OCI-LY7 (cell line): ENCODE data around the gene IFNL2. TPM values are rescaled to one million over a fixed set of nuclear protein-coding genes. Genes with fewer than 3 reads are reported as not detected.

ENCODE experiments used
- BruUV-seq: library from RNA; stranded (reverse); fragments of 400-500 nt; replicated peaks from 2 replicates; lab custom pipeline; 2021; lab: Mats Ljungman, UMichigan
- CTCF ChIA-PET: fragments of 300-600 bp; sonication (Branson Sonifier 250); formaldehyde crosslinking; loops from one replicate; lab custom pipeline; 2022; ENCODE audit warnings: antibody characterized with exemption; ENCODE audit not compliant: unreplicated experiment; lab: Charles Lee
- POLR2A ChIA-PET: fragments of 300-600 bp; sonication (Branson Sonifier 250); formaldehyde crosslinking; loops from one replicate; lab custom pipeline; 2022; ENCODE audit warnings: antibody characterized with exemption; lab: Charles Lee
- DNase-seq: peaks from one replicate; pipeline ENCODE4 v3.0.0-alpha.2; 2015; ENCODE audit warnings: low spot score
- H2AFZ ChIP-seq: fragments of 200-600 bp; sonication (generic), shearing (Covaris generic); 2 replicates; pipeline ENCODE4 v1.6.1; 2014; ENCODE audit warnings: mild to moderate bottlenecking, antibody characterized with exemption, low read length, moderate library complexity
- H3K27ac ChIP-seq: fragments of 200-600 bp; sonication (generic); 2 replicates; pipeline ENCODE4 v1.5.1; 2014; ENCODE audit warnings: mixed run types, low read depth, mild to moderate bottlenecking, moderate library complexity, low read length, inconsistent platforms; ENCODE audit not compliant: poor library complexity, severe bottlenecking
- H3K36me3 ChIP-seq: fragments of 200-600 bp; sonication (generic); 2 replicates; pipeline ENCODE4 v1.6.1; 2014; ENCODE audit warnings: mild to moderate bottlenecking, antibody characterized with exemption, low read length, moderate library complexity, mixed read lengths; ENCODE audit not compliant: insufficient read depth
- H3K4me1 ChIP-seq: fragments of 200-600 bp; sonication (generic); 2 replicates; pipeline ENCODE4 v1.5.1; 2014; ENCODE audit warnings: mild to moderate bottlenecking, low read length; ENCODE audit not compliant: insufficient read depth, poor library complexity, severe bottlenecking
- H3K4me2 ChIP-seq: fragments of 200-600 bp; sonication (generic); 2 replicates; pipeline ENCODE4 v1.6.1; 2014; ENCODE audit warnings: mild to moderate bottlenecking, low read length
- H3K4me3 ChIP-seq: fragments of 200-600 bp; sonication (generic); 2 replicates; pipeline ENCODE4 v1.5.1; 2014; ENCODE audit warnings: mild to moderate bottlenecking, low read depth, low read length; ENCODE audit not compliant: poor library complexity, severe bottlenecking
- H3K79me2 ChIP-seq: fragments of 200-600 bp; sonication (generic); 2 replicates; pipeline ENCODE4 v1.6.1; 2016; ENCODE audit warnings: low read depth, mild to moderate bottlenecking, low read length, moderate library complexity, mixed read lengths; ENCODE audit not compliant: insufficient read depth
- H3K9me2 ChIP-seq: fragments of 200-600 bp; sonication (generic); 2 replicates; pipeline ENCODE4 v1.6.1; 2016; ENCODE audit warnings: mild to moderate bottlenecking, low read length, mixed read lengths; ENCODE audit not compliant: insufficient read depth
- H3K9me3 ChIP-seq: fragments of 200-600 bp; sonication (generic); 2 replicates; pipeline ENCODE4 v1.6.1; 2014; ENCODE audit warnings: mild to moderate bottlenecking, mixed run types, low read length, mixed read lengths
- H4K20me1 ChIP-seq: fragments of 200-600 bp; sonication (generic); 2 replicates; pipeline ENCODE4 v1.6.1; 2014; ENCODE audit warnings: mild to moderate bottlenecking, antibody characterized with exemption, low read length, moderate library complexity, mixed read lengths; ENCODE audit not compliant: insufficient read depth
- EZH2phosphoT487 ChIP-seq: fragments of 200-600 bp; sonication (generic); IDR thresholded peaks from 2 replicates; pipeline ENCODE4 v1.6.1; 2018; ENCODE audit warnings: low read depth, borderline replicate concordance, mild to moderate bottlenecking, mixed run types, antibody characterized with exemption, low read length, moderate library complexity, mixed read lengths
- intact Hi-C: fragments of 100-400 bp; cut with micrococcal nuclease; formaldehyde crosslinking; loops from one replicate; pipeline ENCODE4 v1.10.0; 2022; ENCODE audit not compliant: unreplicated experiment
- total RNA-seq, 2 experiments: library from RNA; depleted of rRNA in 1 of 2; stranded (reverse); fragments of >200 nt in 1 of 2; shearing (Covaris generic) in 1 of 2; gene quantifications; 2 replicates each; pipeline ENCODE4 v1.2.3, GENCODE V29; 2014 to 2022
- TF ChIP-seq, protein P1 (sequence below): fragments of 200-600 bp; sonication (generic); conservative IDR thresholded peaks from 2 replicates; pipeline ENCODE4 v1.5.1; 2014; ENCODE audit warnings: mild to moderate bottlenecking, antibody characterized with exemption, low read length, moderate library complexity, mixed read lengths

The IFNL2 gene
- total RNA-seq, 2 experiments from 2014 or later: not detected

- ChIA-PET CTCF (no interaction called here), POLR2A (no interaction called here)
- DNase-seq: no peak
- no peak overlapping the region for H2AFZ ChIP-seq
- no peaks in the 10 kb centered on the region for H3K36me3 ChIP-seq
- TF ChIP-seq EZH2phosphoT487: no peak
- TF ChIP-seq, protein P1, sequence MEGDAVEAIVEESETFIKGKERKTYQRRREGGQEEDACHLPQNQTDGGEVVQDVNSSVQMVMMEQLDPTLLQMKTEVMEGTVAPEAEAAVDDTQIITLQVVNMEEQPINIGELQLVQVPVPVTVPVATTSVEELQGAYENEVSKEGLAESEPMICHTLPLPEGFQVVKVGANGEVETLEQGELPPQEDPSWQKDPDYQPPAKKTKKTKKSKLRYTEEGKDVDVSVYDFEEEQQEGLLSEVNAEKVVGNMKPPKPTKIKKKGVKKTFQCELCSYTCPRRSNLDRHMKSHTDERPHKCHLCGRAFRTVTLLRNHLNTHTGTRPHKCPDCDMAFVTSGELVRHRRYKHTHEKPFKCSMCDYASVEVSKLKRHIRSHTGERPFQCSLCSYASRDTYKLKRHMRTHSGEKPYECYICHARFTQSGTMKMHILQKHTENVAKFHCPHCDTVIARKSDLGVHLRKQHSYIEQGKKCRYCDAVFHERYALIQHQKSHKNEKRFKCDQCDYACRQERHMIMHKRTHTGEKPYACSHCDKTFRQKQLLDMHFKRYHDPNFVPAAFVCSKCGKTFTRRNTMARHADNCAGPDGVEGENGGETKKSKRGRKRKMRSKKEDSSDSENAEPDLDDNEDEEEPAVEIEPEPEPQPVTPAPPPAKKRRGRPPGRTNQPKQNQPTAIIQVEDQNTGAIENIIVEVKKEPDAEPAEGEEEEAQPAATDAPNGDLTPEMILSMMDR: no peak
- no peak overlapping the region for H3K27ac ChIP-seq
- H3K4me2 ChIP-seq: no peak overlapping the region
- no peaks in the 10 kb centered on the region for H3K9me2 ChIP-seq
- intact Hi-C loops: no loop called here
- H4K20me1 ChIP-seq: no peaks in the 10 kb centered on the region
- BruUV-seq: no TSS peak
- H3K9me3 ChIP-seq: no peaks in the 10 kb centered on the region
- no peak overlapping the region for H3K4me3 ChIP-seq
- no peaks in the 10 kb centered on the region for H3K4me1 ChIP-seq
- H3K79me2 ChIP-seq: no peaks in the 10 kb centered on the region
Observed at GRCh38 chr19:39304185-39304513, 36.0 kb downstream of the IFNL2 start.

DNA sequence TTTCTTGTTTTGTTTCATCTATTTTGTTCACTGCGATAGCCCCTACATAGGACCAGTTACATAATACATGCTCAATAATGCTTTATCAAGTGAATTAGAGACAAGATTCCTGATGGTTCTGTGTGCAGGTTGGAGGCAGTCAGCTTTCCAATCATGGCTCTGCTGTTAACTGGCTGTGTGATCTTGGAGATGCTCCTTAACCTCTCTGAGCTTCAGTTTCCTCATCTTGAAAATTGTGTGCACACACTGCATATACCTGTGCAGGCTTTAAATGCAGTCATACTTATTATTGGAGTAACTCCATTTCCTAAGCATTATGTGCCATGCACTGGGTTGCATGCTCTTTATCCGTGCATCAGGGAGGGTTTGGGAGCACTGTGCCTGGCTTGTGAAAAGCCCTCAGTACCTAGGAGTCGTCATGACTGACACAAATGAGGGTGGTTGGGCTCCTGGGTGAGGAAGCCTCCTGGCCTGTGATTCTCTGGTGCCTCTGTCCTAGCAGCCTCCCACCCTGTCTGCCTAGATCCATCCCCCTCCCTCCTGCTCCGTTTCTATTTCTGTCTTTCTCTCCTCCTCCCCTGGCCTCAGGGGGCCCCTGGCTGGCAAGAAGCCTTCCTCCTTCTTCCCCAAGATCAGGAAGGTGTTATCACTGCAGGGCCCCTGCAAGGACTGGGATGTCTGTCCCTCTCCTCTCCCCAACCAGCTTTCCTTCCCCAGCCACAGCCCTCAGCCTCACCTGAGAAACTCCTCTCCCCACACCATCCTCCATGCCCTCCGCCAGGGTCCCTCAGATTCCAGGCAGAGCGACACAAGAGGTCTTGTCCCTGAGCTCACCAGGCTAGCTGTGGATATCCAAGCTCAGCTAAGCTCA lies 36.7 kb downstream of the IFNL2 start:
- Histone ChIP-seq H2AFZ (no peak overlapping the region), H3K27ac (no peak overlapping the region), H3K79me2 (no peaks in the 10 kb centered on the region), H3K4me1 (no peaks in the 10 kb centered on the region), H3K9me2 (no peaks in the 10 kb centered on the region), H3K36me3 (no peaks in the 10 kb centered on the region), H3K4me3 (no peak overlapping the region), H3K4me2 (no peak overlapping the region), H3K9me3 (no peaks in the 10 kb centered on the region), H4K20me1 (no peaks in the 10 kb centered on the region)
- ChIA-PET POLR2A (no interaction called here), CTCF (no interaction called here)
- BruUV-seq: no TSS peak
- no peak for DNase-seq
- TF ChIP-seq, protein P1: no peak
- TF ChIP-seq EZH2phosphoT487: no peak
- intact Hi-C loops: no loop called here

- H3K9me2 ChIP-seq: no peaks in the 10 kb centered on the region
- H4K20me1 ChIP-seq: no peaks in the 10 kb centered on the region
- no peaks in the 10 kb centered on the region for H3K36me3 ChIP-seq
- TF ChIP-seq, protein P1: no peak
- TF ChIP-seq EZH2phosphoT487: no peak
- no peak for DNase-seq
- no TSS peak for BruUV-seq
- H3K9me3 ChIP-seq: no peaks in the 10 kb centered on the region
- no peak overlapping the region for H3K4me3 ChIP-seq
- no peak overlapping the region for H3K4me2 ChIP-seq
- ChIA-PET CTCF (no interaction called here), POLR2A (interaction anchor here (1.2 kb wide), 1 partner anchor 9 kb away, joined by 3 read pairs; no protein-coding TSS in a partner anchor)
- H3K79me2 ChIP-seq: no peaks in the 10 kb centered on the region
- no peak overlapping the region for H3K27ac ChIP-seq
- H3K4me1 ChIP-seq: no peaks in the 10 kb centered on the region
- intact Hi-C loops: no loop called here
- no peak overlapping the region for H2AFZ ChIP-seq
Observed at GRCh38 chr19:39306075-39306474, 37.9 kb downstream of the IFNL2 start.
